Sigmoid colon (tissue), 7 donors: ENCODE data around the gene TSC22D1. TPM values are rescaled to one million over a fixed set of nuclear protein-coding genes. Genes with fewer than 3 reads are reported as not detected.

ENCODE experiments used
- DNase-seq: peaks from one replicate; pipeline ENCODE4 v3.0.0-alpha.2; 2019
- H3K27ac ChIP-seq, 4 donors: fragments of 200-600 bp; sonication (generic); one replicate each; pipeline ENCODE4 v1.5.1; 2016 to 2019; ENCODE audit warnings: mild to moderate bottlenecking in 1 of 4
- H3K27me3 ChIP-seq, 3 donors: fragments of 200-600 bp; sonication (generic); one replicate each; pipeline ENCODE4 v1.5.1; 2019; ENCODE audit warnings: mild to moderate bottlenecking in 1 of 3
- H3K36me3 ChIP-seq, 4 donors: fragments of 200-600 bp; sonication (generic); one replicate each; pipeline ENCODE4 v1.5.1; 2016 to 2019
- H3K4me1 ChIP-seq, 4 donors: fragments of 200-600 bp; sonication (generic); one replicate each; pipeline ENCODE4 v1.5.1; 2017 to 2019
- H3K4me3 ChIP-seq, 4 donors: fragments of 200-600 bp; sonication (generic); one replicate each; pipeline ENCODE4 v1.5.1; 2017 to 2019; ENCODE audit warnings: mild to moderate bottlenecking in 2 of 4, moderate library complexity in 1 of 4
- H3K9me3 ChIP-seq, 4 donors: fragments of 200-600 bp in 3 of 4; sonication (generic) in 3 of 4; one replicate each; pipeline versions ENCODE4 v1.5.1 to v1.6.1; 2013 to 2019
- EP300 ChIP-seq, 4 donors: sonication (generic); formaldehyde crosslinking; IDR thresholded peaks; one replicate each; pipeline ENCODE4 v1.6.1; 2017; ENCODE audit warnings: antibody characterized with exemption in 4 of 4
- POLR2A ChIP-seq, 2 donors: fragments of 450-650 bp; IDR thresholded peaks; one replicate each; pipeline ENCODE4 v1.6.1; 2016; ENCODE audit warnings: antibody characterized with exemption in 2 of 2, mild to moderate bottlenecking in 2 of 2, moderate library complexity in 2 of 2
- POLR2AphosphoS5 ChIP-seq, 4 donors: sonication (generic); formaldehyde crosslinking; IDR thresholded peaks; one replicate each; pipeline ENCODE4 v1.6.1; 2017; ENCODE audit warnings: antibody characterized with exemption in 4 of 4
- WGBS, 2 donors: extraction: QIAGEN DNeasy Blood & Tissue Kit; methylation state at CpG; one replicate each; pipeline ENCODE4 v1.1.7; 2013; 5-methylcytosine and 5-hydroxymethylcytosine counted together
- intact Hi-C: fragments of 100-400 bp; cut with DNase I; formaldehyde crosslinking; loops from one replicate; pipeline ENCODE4 v1.15.1; 2023
- polyA plus RNA-seq, 3 donors: library from polyadenylated mRNA; stranded (reverse); fragments of 200-250 nt; gene quantifications; one replicate each; pipeline ENCODE4 v1.2.3, GENCODE V29; 2013
- total RNA-seq, 4 donors: library from RNA; depleted of rRNA; stranded (reverse); fragments of >200 nt; gene quantifications; one replicate each; pipeline ENCODE4 v1.1.0, GENCODE V29; 2016
- TF ChIP-seq, protein P1 (sequence below), 4 experiments: fragments of 450-650 bp in 3 of 4; fragments of 200-600 bp in 1 of 4; IDR thresholded peaks; one replicate each; pipeline ENCODE4 v1.5.1; 2016 to 2019; ENCODE audit warnings: antibody characterized with exemption in 4 of 4, mild to moderate bottlenecking in 3 of 4, moderate library complexity in 2 of 4
- donor health status: healthy with polysubstance abuse.
- donor health status: Bipolar disorder and iron deficiency.
- donor health status: healthy.

TSC22D1 gene
- total RNA-seq: 100 to 1,000 TPM; 121 to 179 (median 163) TPM
- polyA plus RNA-seq: 100 to 1,000 TPM; 136 to 225 (median 213) TPM

DNA sequence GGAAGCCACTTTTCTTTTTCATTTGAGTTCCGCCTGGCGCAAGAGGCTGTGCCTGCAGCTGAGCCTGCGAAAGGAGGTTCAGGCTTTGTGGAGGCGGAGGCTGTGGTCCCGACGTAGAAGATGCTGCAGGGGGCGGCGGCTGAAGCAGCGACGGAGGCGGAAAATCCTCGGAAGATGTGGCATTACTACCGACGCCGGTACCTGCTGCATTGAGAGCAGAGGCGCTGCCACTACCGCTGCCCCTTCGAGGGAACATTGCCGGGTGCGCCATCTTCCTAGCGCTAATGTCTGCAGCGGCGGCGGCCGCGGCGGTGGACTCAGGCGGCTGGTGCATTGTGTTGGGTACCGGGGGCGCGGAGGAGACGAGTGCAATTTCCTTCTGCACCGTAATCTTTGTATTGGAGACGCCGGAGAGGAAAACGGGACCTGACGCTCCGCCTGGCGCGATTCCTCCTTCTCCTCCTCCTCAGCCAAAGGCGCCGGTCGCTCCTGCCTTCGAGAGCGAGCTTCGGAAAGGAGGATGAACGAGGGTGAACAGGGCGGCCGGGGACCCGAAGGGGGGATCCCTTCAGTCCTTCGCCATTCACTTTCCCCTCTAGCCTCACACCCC, at the start of gene TSC22D1:
TSC22D1 (minus strand) TSS at position 590 of the 610 bp plus-strand sequence; CDS start at position 334, 256 bp downstream.
- H3K4me1 ChIP-seq: peaks cover 0 to 54% (median 36%) of the 10 kb centered on the region in 4 donors
- no peaks in the 10 kb centered on the region for H3K36me3 ChIP-seq
- H3K4me3 ChIP-seq: peak within 1 kb of the TSS; percentile 81 to 95 (median 89)
- H3K27ac ChIP-seq: peak within 1 kb of the TSS; percentile 97 to 99 (median 99)
- TF ChIP-seq, protein P1, sequence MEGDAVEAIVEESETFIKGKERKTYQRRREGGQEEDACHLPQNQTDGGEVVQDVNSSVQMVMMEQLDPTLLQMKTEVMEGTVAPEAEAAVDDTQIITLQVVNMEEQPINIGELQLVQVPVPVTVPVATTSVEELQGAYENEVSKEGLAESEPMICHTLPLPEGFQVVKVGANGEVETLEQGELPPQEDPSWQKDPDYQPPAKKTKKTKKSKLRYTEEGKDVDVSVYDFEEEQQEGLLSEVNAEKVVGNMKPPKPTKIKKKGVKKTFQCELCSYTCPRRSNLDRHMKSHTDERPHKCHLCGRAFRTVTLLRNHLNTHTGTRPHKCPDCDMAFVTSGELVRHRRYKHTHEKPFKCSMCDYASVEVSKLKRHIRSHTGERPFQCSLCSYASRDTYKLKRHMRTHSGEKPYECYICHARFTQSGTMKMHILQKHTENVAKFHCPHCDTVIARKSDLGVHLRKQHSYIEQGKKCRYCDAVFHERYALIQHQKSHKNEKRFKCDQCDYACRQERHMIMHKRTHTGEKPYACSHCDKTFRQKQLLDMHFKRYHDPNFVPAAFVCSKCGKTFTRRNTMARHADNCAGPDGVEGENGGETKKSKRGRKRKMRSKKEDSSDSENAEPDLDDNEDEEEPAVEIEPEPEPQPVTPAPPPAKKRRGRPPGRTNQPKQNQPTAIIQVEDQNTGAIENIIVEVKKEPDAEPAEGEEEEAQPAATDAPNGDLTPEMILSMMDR (IDR thresholded peaks at IDR 0.05): no peak
- TF ChIP-seq POLR2AphosphoS5 (IDR thresholded peaks at IDR 0.05): peak in 1 of 4 donors; percentile 5
- no peaks in the 10 kb centered on the region for H3K27me3 ChIP-seq
- intact Hi-C loops: loop anchor here (5.0 kb wide), 3 partner anchors 94 to 396 kb away; no protein-coding TSS in a partner anchor
- 1% methylated on average over 51 of the region's 51 CpGs for WGBS, 2 donors
- DNase-seq: peak; percentile 70
- no peaks in the 10 kb centered on the region for H3K9me3 ChIP-seq

GRCh38 chr13:44622708-44623107, 46.6 kb upstream of the TSC22D1 start:
- Histone ChIP-seq H3K27ac (no peak overlapping the region), H3K27me3 (no peaks in the 10 kb centered on the region), H3K36me3 (no peaks in the 10 kb centered on the region), H3K9me3 (no peaks in the 10 kb centered on the region), H3K4me1 (no peaks in the 10 kb centered on the region), H3K4me3 (no peak overlapping the region)
- no peak for DNase-seq
- no peak for TF ChIP-seq POLR2A (IDR thresholded peaks at IDR 0.05)
- no peak for TF ChIP-seq EP300 (IDR thresholded peaks at IDR 0.05)
- TF ChIP-seq, protein P1 (IDR thresholded peaks at IDR 0.05): no peak
- TF ChIP-seq POLR2AphosphoS5 (IDR thresholded peaks at IDR 0.05): no peak
- intact Hi-C loops: no loop called here
- WGBS, 2 donors: 85 to 92% methylated on average over 1 of the region's 1 CpG

DNA sequence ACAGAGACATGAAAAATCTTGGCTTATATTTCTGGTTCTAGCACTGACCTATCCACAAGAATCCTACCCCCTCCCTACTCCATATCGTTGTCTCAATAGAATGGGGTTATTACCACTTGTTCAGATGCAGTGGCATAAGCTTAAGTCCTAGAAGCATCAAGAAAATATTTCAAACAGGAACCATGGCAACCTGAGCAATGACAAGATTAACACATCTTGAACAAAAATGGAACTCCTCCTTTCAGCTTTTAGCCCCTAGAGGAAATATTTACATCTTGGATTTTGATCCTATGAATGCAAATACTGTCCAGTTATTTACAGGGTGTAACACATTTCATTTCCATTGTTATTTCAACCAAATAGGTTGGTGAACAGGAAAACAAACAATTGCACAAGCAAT, 46.1 kb upstream of the TSC22D1 start:
- no peaks in the 10 kb centered on the region for H3K9me3 ChIP-seq
- no peak overlapping the region for H3K4me3 ChIP-seq
- TF ChIP-seq, protein P1 (IDR thresholded peaks at IDR 0.05): no peak
- TF ChIP-seq EP300 (IDR thresholded peaks at IDR 0.05) (no peak), POLR2A (IDR thresholded peaks at IDR 0.05) (no peak), POLR2AphosphoS5 (IDR thresholded peaks at IDR 0.05) (no peak)
- no peaks in the 10 kb centered on the region for H3K27me3 ChIP-seq
- DNase-seq: no peak
- no peaks in the 10 kb centered on the region for H3K36me3 ChIP-seq
- H3K4me1 ChIP-seq: no peaks in the 10 kb centered on the region
- 49 to 58% methylated on average over 1 of the region's 1 CpG for WGBS, 2 donors
- intact Hi-C loops: no loop called here
- H3K27ac ChIP-seq: no peak overlapping the region

DNA sequence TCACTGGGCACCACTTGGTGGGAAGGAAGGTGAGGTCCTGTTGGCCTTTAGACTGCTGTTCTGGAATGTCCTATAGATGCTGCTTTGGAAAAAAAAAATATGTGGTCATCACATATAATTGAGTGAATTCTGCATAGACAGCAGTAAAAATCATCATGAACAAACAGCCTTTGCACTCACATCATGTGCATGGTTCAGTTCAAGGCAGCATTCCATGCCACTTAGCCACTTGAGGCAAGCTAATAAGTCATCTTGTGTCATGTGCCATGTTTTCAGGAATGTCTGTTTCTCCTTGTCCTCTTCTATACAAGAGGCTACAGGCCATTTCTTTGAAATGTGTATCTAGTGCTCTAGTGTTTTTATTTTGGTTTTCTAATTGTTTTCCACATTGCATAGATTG, 43.9 kb upstream of the TSC22D1 start:
- DNase-seq: no peak
- Histone ChIP-seq H3K4me3 (no peak overlapping the region), H3K27me3 (no peaks in the 10 kb centered on the region), H3K27ac (no peak overlapping the region), H3K36me3 (no peaks in the 10 kb centered on the region), H3K4me1 (no peaks in the 10 kb centered on the region), H3K9me3 (no peaks in the 10 kb centered on the region)
- intact Hi-C loops: no loop called here
- no peak for TF ChIP-seq POLR2AphosphoS5 (IDR thresholded peaks at IDR 0.05)
- TF ChIP-seq, protein P1 (IDR thresholded peaks at IDR 0.05): no peak
- no peak for TF ChIP-seq POLR2A (IDR thresholded peaks at IDR 0.05)
- no peak for TF ChIP-seq EP300 (IDR thresholded peaks at IDR 0.05)

DNA sequence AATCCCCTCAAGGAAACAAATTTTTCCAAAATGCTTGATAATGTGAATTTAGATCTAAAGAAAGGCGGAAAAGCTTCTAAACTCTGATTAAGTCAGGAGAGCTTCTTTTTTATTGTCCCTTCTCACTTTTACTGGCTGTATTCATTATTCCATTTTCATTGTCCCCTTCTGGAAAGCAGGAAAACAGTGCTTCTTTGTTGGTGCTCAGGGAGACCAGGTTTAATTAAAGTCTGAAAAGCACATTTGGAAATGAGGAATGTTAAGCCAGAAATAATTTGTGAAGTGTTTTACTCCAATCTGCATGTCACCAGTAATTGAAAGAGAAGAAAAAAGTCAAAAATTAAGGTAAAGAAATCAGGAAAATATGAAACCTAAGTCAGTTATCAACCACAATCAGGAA, 43.5 kb upstream of the TSC22D1 start:
- no peaks in the 10 kb centered on the region for H3K4me1 ChIP-seq
- intact Hi-C loops: no loop called here
- no peak overlapping the region for H3K4me3 ChIP-seq
- TF ChIP-seq EP300 (IDR thresholded peaks at IDR 0.05): no peak
- no peak for TF ChIP-seq POLR2A (IDR thresholded peaks at IDR 0.05)
- TF ChIP-seq POLR2AphosphoS5 (IDR thresholded peaks at IDR 0.05): no peak
- TF ChIP-seq, protein P1 (IDR thresholded peaks at IDR 0.05): no peak
- H3K27me3 ChIP-seq: no peaks in the 10 kb centered on the region
- no peak overlapping the region for H3K27ac ChIP-seq
- 92 to 95% methylated on average over 1 of the region's 1 CpG for WGBS, 2 donors
- no peaks in the 10 kb centered on the region for H3K36me3 ChIP-seq
- no peaks in the 10 kb centered on the region for H3K9me3 ChIP-seq
- DNase-seq: no peak
